HG03139 (cell line): ENCODE results near the gene SESN1.

Experiments used
- ATAC-seq: cut with Tn5 transposase; IDR thresholded peaks from one replicate; pipeline ENCODE4 v1.9.1; 2021; ENCODE audit not compliant: unreplicated experiment

Gene SESN1

GRCh38 chr6:108942556-108943492, 151.8 kb downstream of the SESN1 start:
- no peak for ATAC-seq

GRCh38 chr6:108941859-108942258, 152.8 kb downstream of the SESN1 start:
- ATAC-seq = no peak

GRCh38 chr6:108941281-108941680, 153.4 kb downstream of the SESN1 start:
- ATAC-seq = no peak

GRCh38 chr6:108940741-108941140, 153.9 kb downstream of the SESN1 start:
- ATAC-seq = no peak

- no peak for ATAC-seq
These were observed 157.5 kb downstream of the SESN1 start for GRCh38 chr6:108937170-108937569.
